Measurements from ENCODE around the gene NR1D1.
A peak's percentile ranks its signal among the peaks of the same experiment; 100 is the strongest.

NR1D1 gene

GRCh38 chr17:40121181-40122135 is 21.1 kb upstream of the NR1D1 start, which contains the start of gene MSL1:
MSL1 (plus strand) TSS chr17:40121971; CDS start chr17:40122613, 642 bp downstream.
- Histone ChIP-seq H3K9ac (ENCODE audit: insufficient read length, low read depth) (peak within 1 kb of the TSS; percentile 92), H3K4me3 (ENCODE audit: insufficient read length, low read depth) (peak within 1 kb of the TSS; percentile 60), H3K36me3 (ENCODE audit: insufficient read depth, insufficient read length, low read length) (peaks cover 24% of the 10 kb centered on the region), H3K4me1 (ENCODE audit: insufficient read depth, insufficient read length) (peaks cover 3% of the 10 kb centered on the region), H3K9me3 (ENCODE audit: insufficient read depth, low read length) (no peaks in the 10 kb centered on the region), H3K27me3 (ENCODE audit: insufficient read depth, insufficient read length) (no peaks in the 10 kb centered on the region)
- TF ChIP-seq ZNF274 (IDR thresholded peaks at IDR 0.05; ENCODE audit: low read depth, low read length) (no peak), YY1 (IDR thresholded peaks at IDR 0.05; ENCODE audit: insufficient read depth, insufficient read length) (peak; percentile 25), SUZ12 (IDR thresholded peaks at IDR 0.05; ENCODE audit: extremely low read depth, insufficient read depth, insufficient read length) (no peak)
- DNase-seq (ENCODE audit: low read depth, low spot score), result no peak

- TF ChIP-seq ZNF274 (IDR thresholded peaks at IDR 0.05; ENCODE audit: low read depth, low read length), result no peak
- no peak for TF ChIP-seq SUZ12 (IDR thresholded peaks at IDR 0.05; ENCODE audit: extremely low read depth, insufficient read depth, insufficient read length)
- TF ChIP-seq YY1 (IDR thresholded peaks at IDR 0.05; ENCODE audit: insufficient read depth, insufficient read length), result no peak
- no peak overlapping the region for H3K4me3 ChIP-seq (ENCODE audit: insufficient read length, low read depth)
- no peak for DNase-seq (ENCODE audit: low read depth, low spot score)
- H3K27me3 ChIP-seq (ENCODE audit: insufficient read depth, insufficient read length), result no peaks in the 10 kb centered on the region
- H3K9ac ChIP-seq (ENCODE audit: insufficient read length, low read depth), result no peak overlapping the region
- peaks cover 9% of the 10 kb centered on the region for H3K36me3 ChIP-seq (ENCODE audit: insufficient read depth, insufficient read length, low read length)
- peaks cover 22% of the 10 kb centered on the region for H3K4me1 ChIP-seq (ENCODE audit: insufficient read depth, insufficient read length)
- H3K9me3 ChIP-seq (ENCODE audit: insufficient read depth, low read length), result no peaks in the 10 kb centered on the region
Observed at GRCh38 chr17:40115101-40115436, 14.7 kb upstream of the NR1D1 start.

GRCh38 chr17:40113907-40114245 is 13.5 kb upstream of the NR1D1 start:
- peak overlapping the region; percentile 87 for H3K9ac ChIP-seq (ENCODE audit: insufficient read length, low read depth)
- H3K36me3 ChIP-seq (ENCODE audit: insufficient read depth, insufficient read length, low read length), result peaks cover 6% of the 10 kb centered on the region
- no peaks in the 10 kb centered on the region for H3K9me3 ChIP-seq (ENCODE audit: insufficient read depth, low read length)
- peaks cover 23% of the 10 kb centered on the region for H3K4me1 ChIP-seq (ENCODE audit: insufficient read depth, insufficient read length)
- DNase-seq (ENCODE audit: low read depth, low spot score), result no peak
- no peak for TF ChIP-seq YY1 (IDR thresholded peaks at IDR 0.05; ENCODE audit: insufficient read depth, insufficient read length)
- no peak for TF ChIP-seq ZNF274 (IDR thresholded peaks at IDR 0.05; ENCODE audit: low read depth, low read length)
- no peak for TF ChIP-seq SUZ12 (IDR thresholded peaks at IDR 0.05; ENCODE audit: extremely low read depth, insufficient read depth, insufficient read length)
- no peak overlapping the region for H3K4me3 ChIP-seq (ENCODE audit: insufficient read length, low read depth)
- no peaks in the 10 kb centered on the region for H3K27me3 ChIP-seq (ENCODE audit: insufficient read depth, insufficient read length)

GRCh38 chr17:40113110-40113906 is 12.9 kb upstream of the NR1D1 start:
- H3K9me3 ChIP-seq (ENCODE audit: insufficient read depth, low read length), result no peaks in the 10 kb centered on the region
- H3K36me3 ChIP-seq (ENCODE audit: insufficient read depth, insufficient read length, low read length), result peaks cover 6% of the 10 kb centered on the region
- peaks cover 24% of the 10 kb centered on the region for H3K4me1 ChIP-seq (ENCODE audit: insufficient read depth, insufficient read length)
- H3K9ac ChIP-seq (ENCODE audit: insufficient read length, low read depth), result peak overlapping the region; percentile 87
- H3K27me3 ChIP-seq (ENCODE audit: insufficient read depth, insufficient read length), result no peaks in the 10 kb centered on the region
- TF ChIP-seq SUZ12 (IDR thresholded peaks at IDR 0.05; ENCODE audit: extremely low read depth, insufficient read depth, insufficient read length), result no peak
- no peak for TF ChIP-seq ZNF274 (IDR thresholded peaks at IDR 0.05; ENCODE audit: low read depth, low read length)
- no peak for TF ChIP-seq YY1 (IDR thresholded peaks at IDR 0.05; ENCODE audit: insufficient read depth, insufficient read length)
- peak; percentile 91 for DNase-seq (ENCODE audit: low read depth, low spot score)
- H3K4me3 ChIP-seq (ENCODE audit: insufficient read length, low read depth), result peak overlapping the region; percentile 22

- no peaks in the 10 kb centered on the region for H3K9me3 ChIP-seq (ENCODE audit: insufficient read depth, low read length)
- peaks cover 28% of the 10 kb centered on the region for H3K4me1 ChIP-seq (ENCODE audit: insufficient read depth, insufficient read length)
- DNase-seq (ENCODE audit: low read depth, low spot score), result no peak
- no peak for TF ChIP-seq YY1 (IDR thresholded peaks at IDR 0.05; ENCODE audit: insufficient read depth, insufficient read length)
- TF ChIP-seq ZNF274 (IDR thresholded peaks at IDR 0.05; ENCODE audit: low read depth, low read length), result no peak
- TF ChIP-seq SUZ12 (IDR thresholded peaks at IDR 0.05; ENCODE audit: extremely low read depth, insufficient read depth, insufficient read length), result no peak
- H3K27me3 ChIP-seq (ENCODE audit: insufficient read depth, insufficient read length), result peaks cover 3% of the 10 kb centered on the region
- H3K4me3 ChIP-seq (ENCODE audit: insufficient read length, low read depth), result no peak overlapping the region
- H3K36me3 ChIP-seq (ENCODE audit: insufficient read depth, insufficient read length, low read length), result peaks cover 6% of the 10 kb centered on the region
- peak overlapping the region; percentile 9 for H3K9ac ChIP-seq (ENCODE audit: insufficient read length, low read depth)
Observed at GRCh38 chr17:40112718-40113109, 12.3 kb upstream of the NR1D1 start.

- no peak for TF ChIP-seq YY1 (IDR thresholded peaks at IDR 0.05; ENCODE audit: insufficient read depth, insufficient read length)
- TF ChIP-seq ZNF274 (IDR thresholded peaks at IDR 0.05; ENCODE audit: low read depth, low read length), result no peak
- Histone ChIP-seq H3K4me1 (ENCODE audit: insufficient read depth, insufficient read length) (peaks cover 33% of the 10 kb centered on the region), H3K9ac (ENCODE audit: insufficient read length, low read depth) (peak overlapping the region; percentile 51), H3K27me3 (ENCODE audit: insufficient read depth, insufficient read length) (peaks cover 7% of the 10 kb centered on the region), H3K36me3 (ENCODE audit: insufficient read depth, insufficient read length, low read length) (peaks cover 4% of the 10 kb centered on the region), H3K4me3 (ENCODE audit: insufficient read length, low read depth) (no peak overlapping the region), H3K9me3 (ENCODE audit: insufficient read depth, low read length) (no peaks in the 10 kb centered on the region)
- no peak for DNase-seq (ENCODE audit: low read depth, low spot score)
Observed at GRCh38 chr17:40112191-40112711, 11.9 kb upstream of the NR1D1 start.
